ENCODE results near the gene ZNF678. TPM values are rescaled to one million over a fixed set of nuclear protein-coding genes. Genes with fewer than 3 reads are reported as not detected.

ZNF678 gene
- total and polyA plus RNA-seq, 7 donors = 1.2 to 5.0 (median 3.0) TPM

DNA sequence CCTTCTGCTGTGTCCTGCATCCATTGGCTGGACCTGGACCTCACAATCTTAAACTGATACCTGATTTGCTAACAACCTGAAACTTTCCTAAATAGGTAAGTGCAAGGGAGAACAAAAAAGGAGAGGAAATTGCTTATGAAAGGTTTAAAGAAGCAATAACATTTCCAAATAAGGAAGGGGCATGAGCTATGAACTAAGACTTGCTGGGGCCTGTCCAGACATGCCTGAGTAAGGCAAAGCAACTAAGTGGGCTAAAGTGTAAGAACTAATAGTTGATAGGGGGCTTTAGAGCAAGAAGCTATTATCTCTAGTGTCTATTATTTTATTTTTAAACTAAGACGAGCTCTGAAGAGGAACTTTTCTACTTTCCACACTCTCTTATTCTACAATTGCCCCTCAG is 160.1 kb downstream of the ZNF678 start:
- Histone ChIP-seq H3K27me3 (ENCODE audit: insufficient read depth in 3 of 3, low read length in 2 of 3) (no peaks in the 10 kb centered on the region), H3K9me3 (peaks cover 5% of the 10 kb centered on the region), H3K4me3 (no peak overlapping the region), H3K27ac (no peak overlapping the region), H3K4me1 (peaks cover 6% of the 10 kb centered on the region), H3K36me3 (ENCODE audit: insufficient read depth in 1 of 2, low read depth in 1 of 2) (no peaks in the 10 kb centered on the region)
- TF ChIP-seq, protein P1, sequence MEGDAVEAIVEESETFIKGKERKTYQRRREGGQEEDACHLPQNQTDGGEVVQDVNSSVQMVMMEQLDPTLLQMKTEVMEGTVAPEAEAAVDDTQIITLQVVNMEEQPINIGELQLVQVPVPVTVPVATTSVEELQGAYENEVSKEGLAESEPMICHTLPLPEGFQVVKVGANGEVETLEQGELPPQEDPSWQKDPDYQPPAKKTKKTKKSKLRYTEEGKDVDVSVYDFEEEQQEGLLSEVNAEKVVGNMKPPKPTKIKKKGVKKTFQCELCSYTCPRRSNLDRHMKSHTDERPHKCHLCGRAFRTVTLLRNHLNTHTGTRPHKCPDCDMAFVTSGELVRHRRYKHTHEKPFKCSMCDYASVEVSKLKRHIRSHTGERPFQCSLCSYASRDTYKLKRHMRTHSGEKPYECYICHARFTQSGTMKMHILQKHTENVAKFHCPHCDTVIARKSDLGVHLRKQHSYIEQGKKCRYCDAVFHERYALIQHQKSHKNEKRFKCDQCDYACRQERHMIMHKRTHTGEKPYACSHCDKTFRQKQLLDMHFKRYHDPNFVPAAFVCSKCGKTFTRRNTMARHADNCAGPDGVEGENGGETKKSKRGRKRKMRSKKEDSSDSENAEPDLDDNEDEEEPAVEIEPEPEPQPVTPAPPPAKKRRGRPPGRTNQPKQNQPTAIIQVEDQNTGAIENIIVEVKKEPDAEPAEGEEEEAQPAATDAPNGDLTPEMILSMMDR (IDR thresholded peaks at IDR 0.05) = no peak
- intact Hi-C loops (cut with DNase I) = loop anchor here in 1 of 2 donors (10.0 kb wide), 1 partner anchor 239 kb away; no protein-coding TSS in a partner anchor
- ATAC-seq (no peak), DNase-seq (no peak)
- 88 to 89% (median 88%) methylated on average over 1 of the region's 1 CpG for WGBS, 3 donors

DNA sequence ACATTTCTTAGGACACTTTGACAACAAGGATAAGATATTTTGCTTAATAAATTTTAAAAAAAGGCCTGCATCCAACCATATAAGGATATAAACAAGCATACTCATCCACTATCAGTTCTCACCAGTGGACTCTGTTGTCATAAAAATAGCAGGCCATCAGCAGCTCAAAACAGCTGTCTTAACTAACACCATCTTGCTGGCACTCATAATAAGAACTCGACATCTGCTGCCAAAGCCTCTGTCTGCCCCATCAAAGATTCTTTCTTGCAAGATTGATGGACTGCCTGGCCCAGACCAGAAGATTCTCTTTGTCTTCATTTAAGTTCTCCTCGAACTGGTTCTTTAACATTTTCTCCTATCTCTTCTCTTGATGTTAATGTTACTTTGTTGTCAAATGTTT is 161.7 kb downstream of the ZNF678 start:
- no peaks in the 10 kb centered on the region for H3K27me3 ChIP-seq (ENCODE audit: insufficient read depth in 3 of 3, low read length in 2 of 3)
- DNase-seq (no peak), ATAC-seq (no peak)
- peak overlapping the region; percentile 12 for H3K27ac ChIP-seq
- H3K9me3 ChIP-seq = peaks cover 5% of the 10 kb centered on the region
- TF ChIP-seq, protein P1 (IDR thresholded peaks at IDR 0.05) = no peak
- intact Hi-C loops (cut with DNase I) = loop anchor here in 1 of 2 donors (10.0 kb wide), 1 partner anchor 240 kb away; no protein-coding TSS in a partner anchor
- H3K4me1 ChIP-seq = peaks cover 6% of the 10 kb centered on the region
- 35 to 40% (median 35%) methylated on average over 2 of the region's 2 CpGs for WGBS, 3 donors
- H3K36me3 ChIP-seq (ENCODE audit: insufficient read depth in 1 of 2, low read depth in 1 of 2) = no peaks in the 10 kb centered on the region
- H3K4me3 ChIP-seq = no peak overlapping the region

DNA sequence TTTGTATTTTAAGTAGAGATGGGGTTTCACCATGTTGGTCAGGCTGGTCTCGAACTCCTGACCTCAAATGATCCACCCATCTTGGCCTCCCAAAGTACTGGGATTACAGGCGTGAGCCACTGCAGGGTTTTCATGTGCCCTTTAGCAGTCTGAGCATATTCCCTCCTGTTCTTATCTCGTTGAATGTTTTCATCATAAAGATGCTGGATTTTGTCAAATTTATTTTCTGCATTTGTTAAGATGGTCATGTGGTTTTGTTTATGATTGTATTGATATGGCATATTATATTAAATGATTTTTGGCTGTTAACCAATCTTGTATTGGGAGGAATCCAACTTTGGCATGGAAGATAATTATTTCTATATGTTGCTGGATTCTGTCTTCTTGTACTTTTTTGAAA is 163.0 kb downstream of the ZNF678 start:
- TF ChIP-seq, protein P1 (IDR thresholded peaks at IDR 0.05) = no peak
- peaks cover 0 to 4% of the 10 kb centered on the region in 2 donors for H3K36me3 ChIP-seq (ENCODE audit: insufficient read depth in 1 of 2, low read depth in 1 of 2)
- peaks cover 12% of the 10 kb centered on the region for H3K4me1 ChIP-seq
- intact Hi-C loops (cut with DNase I) = loop anchor here in 1 of 2 donors (10.0 kb wide), 1 partner anchor 242 kb away; no protein-coding TSS in a partner anchor
- no peak overlapping the region for H3K27ac ChIP-seq
- no peak for ATAC-seq
- no peak overlapping the region for H3K4me3 ChIP-seq
- WGBS, 3 donors = 82 to 94% (median 82%) methylated on average over 3 of the region's 3 CpGs
- H3K9me3 ChIP-seq = no peaks in the 10 kb centered on the region
- DNase-seq = no peak
- H3K27me3 ChIP-seq (ENCODE audit: insufficient read depth in 3 of 3, low read length in 2 of 3) = no peaks in the 10 kb centered on the region

Other genes starting within 250 kb of the ZNF678 start
- 10 to 100 TPM; 14.1 to 23.0 (median 20.2) TPM for gene CDC42BPA, start 245.1 kb upstream of the ZNF678 start, total RNA-seq
- gene CDC42BPA, start 245.1 kb upstream of the ZNF678 start, polyA plus RNA-seq = 10 to 100 TPM in 1 of 3 donors, 1 to 10 TPM in 2; 5.3 to 15.7 (median 6.4) TPM
- gene JMJD4, start 171.7 kb downstream of the ZNF678 start, total RNA-seq = 10 to 100 TPM in 3 of 4 donors, 1 to 10 TPM in 1; 9.0 to 16.2 (median 14.3) TPM
- 10 to 100 TPM; 12.4 to 20.5 (median 15.7) TPM for gene JMJD4, start 171.7 kb downstream of the ZNF678 start, polyA plus RNA-seq
- gene SNAP47, start 171.9 kb downstream of the ZNF678 start, total RNA-seq = 10 to 100 TPM; 19.6 to 40.5 (median 31.5) TPM
- 10 to 100 TPM; 17.9 to 26.6 (median 20.4) TPM for gene SNAP47, start 171.9 kb downstream of the ZNF678 start, polyA plus RNA-seq